Testis (tissue), 2 donors: Measurements from ENCODE around the gene ERC2.

ENCODE experiments used
- CTCF ChIP-seq, 3 experiments: fragments of 450-650 bp in 2 of 3; fragments of 200-600 bp in 1 of 3; sonication (generic) in 1 of 3; IDR thresholded peaks; one replicate each; pipeline ENCODE4 v1.5.1; 2016 to 2019; ENCODE audit warnings: antibody characterized with exemption in 3 of 3, mild to moderate bottlenecking in 2 of 3, moderate library complexity in 1 of 3
- POLR2A ChIP-seq: fragments of 450-650 bp; IDR thresholded peaks from one replicate; pipeline ENCODE4 v1.6.1; 2017; ENCODE audit warnings: antibody characterized with exemption, mild to moderate bottlenecking, moderate library complexity

- TF ChIP-seq CTCF (IDR thresholded peaks at IDR 0.05), result no peak
- no peak for TF ChIP-seq POLR2A
These were observed 716.5 kb downstream of the ERC2 start for GRCh38 chr3:55751730-55752129.
